Activated T-helper 1 cell treated with Interleukin-2 at 50 U/mL for 16 hours (primary cell): ENCODE measurements around the gene MZT1.
"Not testable (repeated sequence)": the region's sequence is repeated elsewhere in the genome, so short reads cannot be mapped to it uniquely, and the experiment has no call there.

Source experiments
- DNase-seq: peaks from one replicate; pipeline ENCODE4 v3.0.0-alpha.2; 2020; ENCODE audit warnings: low read depth

Gene MZT1

GRCh38 chr13:72727417-72728289 is at the start of gene MZT1, which contains the start of gene BORA:
TSS of gene MZT1 (minus strand) at chr13:72727629. CDS start at chr13:72727602, 27 bp downstream.
TSS of gene BORA (plus strand) at chr13:72727923. CDS start at chr13:72728941, 1,018 bp downstream.
- peak; percentile 92 for DNase-seq

GRCh38 chr13:72774019-72774418 is 46.6 kb upstream of the MZT1 start:
- DNase-seq, result no peak

- DNase-seq, result no peak
These were observed 36.0 kb upstream of the MZT1 start for GRCh38 chr13:72763411-72763810.

GRCh38 chr13:72760189-72760588 is 32.8 kb upstream of the MZT1 start:
- DNase-seq, result no peak

- DNase-seq, result no peak
These were observed 30.5 kb upstream of the MZT1 start for GRCh38 chr13:72757792-72758535.

- DNase-seq, result no peak
These were observed 26.7 kb upstream of the MZT1 start for GRCh38 chr13:72754111-72754510.

GRCh38 chr13:72751220-72751619 is 23.8 kb upstream of the MZT1 start:
- DNase-seq, result no peak

GRCh38 chr13:72745260-72745659 is 17.8 kb upstream of the MZT1 start:
- DNase-seq, result no peak

GRCh38 chr13:72740015-72740414 is 12.6 kb upstream of the MZT1 start:
- no peak for DNase-seq

- no peak for DNase-seq
These were observed 9.6 kb upstream of the MZT1 start for GRCh38 chr13:72737033-72737432.

GRCh38 chr13:72728290-72728605 is 819 bp upstream of the MZT1 start:
- no peak for DNase-seq

- DNase-seq, result peak; percentile 14
These were observed 558 bp downstream of the MZT1 start for GRCh38 chr13:72726726-72727416.

GRCh38 chr13:72726185-72726584 is 1.2 kb downstream of the MZT1 start:
- not testable (repeated sequence) for DNase-seq

GRCh38 chr13:72716776-72717175 is 10.7 kb downstream of the MZT1 start:
- no peak for DNase-seq

GRCh38 chr13:72700509-72700908 is 26.9 kb downstream of the MZT1 start:
- no peak for DNase-seq

GRCh38 chr13:72698164-72698563 is 29.3 kb downstream of the MZT1 start:
- no peak for DNase-seq

- no peak for DNase-seq
These were observed 30.9 kb downstream of the MZT1 start for GRCh38 chr13:72696579-72696978.

GRCh38 chr13:72694314-72694713 is 33.1 kb downstream of the MZT1 start:
- no peak for DNase-seq

- no peak for DNase-seq
These were observed 33.6 kb downstream of the MZT1 start for GRCh38 chr13:72693832-72694231.

- no peak for DNase-seq
These were observed 34.4 kb downstream of the MZT1 start for GRCh38 chr13:72692884-72693514.

- DNase-seq, result no peak
These were observed 38.2 kb downstream of the MZT1 start for GRCh38 chr13:72689181-72689696.

- DNase-seq, result no peak
These were observed 40.7 kb downstream of the MZT1 start for GRCh38 chr13:72686766-72687165.
